OCI-LY1 (cell line): ENCODE data around the gene GAS6.

Experiments
- H2AFZ ChIP-seq: fragments of 200-600 bp; sonication (generic), shearing (Covaris generic); 2 replicates; pipeline ENCODE4 v1.6.0; 2014; ENCODE audit warnings: antibody characterized with exemption, mild to moderate bottlenecking, low read length
- H3F3A ChIP-seq: fragments of 200-600 bp; sonication (generic), shearing (Covaris generic); 2 replicates; pipeline ENCODE4 v1.6.0; 2014; ENCODE audit warnings: mild to moderate bottlenecking, antibody characterized with exemption, low read length, moderate library complexity; ENCODE audit not compliant: insufficient read depth
- H3K27ac ChIP-seq: fragments of 200-600 bp; sonication (generic); 2 replicates; pipeline ENCODE4 v1.5.1; 2014; ENCODE audit warnings: low read length, mixed run types, mild to moderate bottlenecking, low read depth; ENCODE audit not compliant: poor library complexity, severe bottlenecking
- H3K27me3 ChIP-seq: fragments of 200-600 bp; sonication (generic); 2 replicates; pipeline ENCODE4 v1.6.0; 2014; ENCODE audit warnings: antibody characterized with exemption, mild to moderate bottlenecking, low read length, moderate library complexity; ENCODE audit not compliant: insufficient read depth
- H3K36me3 ChIP-seq: fragments of 200-600 bp; sonication (generic); 2 replicates; pipeline ENCODE4 v1.6.1; 2014; ENCODE audit warnings: mild to moderate bottlenecking, antibody characterized with exemption, low read length, moderate library complexity, mixed read lengths; ENCODE audit not compliant: insufficient read depth
- H3K4me1 ChIP-seq: fragments of 200-600 bp; sonication (generic); 2 replicates; pipeline ENCODE4 v1.5.1; 2014; ENCODE audit warnings: mild to moderate bottlenecking, low read length, moderate library complexity; ENCODE audit not compliant: insufficient read depth, severe bottlenecking
- H3K4me2 ChIP-seq: fragments of 200-600 bp; sonication (generic), shearing (Covaris generic); 2 replicates; pipeline ENCODE4 v1.6.1; 2014; ENCODE audit warnings: low read length
- H3K4me3 ChIP-seq: fragments of 200-600 bp; sonication (generic); 2 replicates; pipeline ENCODE4 v1.5.1; 2014; ENCODE audit warnings: low read length, low read depth, mild to moderate bottlenecking, mixed read lengths; ENCODE audit not compliant: poor library complexity, severe bottlenecking
- H3K79me2 ChIP-seq: fragments of 200-600 bp; shearing (Covaris generic); 2 replicates; pipeline ENCODE4 v1.6.1; 2016; ENCODE audit warnings: mixed run types, low read length, mixed read lengths; ENCODE audit not compliant: insufficient read depth
- H3K9ac ChIP-seq: fragments of 200-600 bp; sonication (generic), shearing (Covaris generic); 2 replicates; pipeline ENCODE4 v1.6.1; 2014; ENCODE audit warnings: mild to moderate bottlenecking, low read length, mixed read lengths
- H3K9me2 ChIP-seq: fragments of 200-600 bp; sonication (generic), shearing (Covaris generic); 2 replicates; pipeline ENCODE4 v1.6.1; 2014; ENCODE audit warnings: low read depth, mild to moderate bottlenecking, low read length, mixed read lengths
- H3K9me3 ChIP-seq: fragments of 200-600 bp; shearing (Covaris generic); 2 replicates; pipeline ENCODE4 v1.6.1; 2014; ENCODE audit warnings: low read length, mixed read lengths
- H4K20me1 ChIP-seq: fragments of 200-600 bp; sonication (generic), shearing (Covaris generic); 2 replicates; pipeline ENCODE4 v1.6.0; 2016; ENCODE audit warnings: mild to moderate bottlenecking, low read length; ENCODE audit not compliant: insufficient read depth
- EZH2 ChIP-seq: fragments of 200-600 bp; sonication (generic), shearing (Covaris generic); IDR thresholded peaks from 2 replicates; pipeline ENCODE4 v1.8.0; 2017; ENCODE audit warnings: borderline replicate concordance, mixed run types, mild to moderate bottlenecking, antibody characterized with exemption, low read length, moderate library complexity, mixed read lengths
- TF ChIP-seq, protein P1 (sequence below): fragments of 200-600 bp; sonication (generic), shearing (Covaris generic); IDR thresholded peaks from 2 replicates; pipeline ENCODE4 v1.5.1; 2017; ENCODE audit warnings: mild to moderate bottlenecking, antibody characterized with exemption, low read length, moderate library complexity, mixed read lengths

Gene GAS6

DNA sequence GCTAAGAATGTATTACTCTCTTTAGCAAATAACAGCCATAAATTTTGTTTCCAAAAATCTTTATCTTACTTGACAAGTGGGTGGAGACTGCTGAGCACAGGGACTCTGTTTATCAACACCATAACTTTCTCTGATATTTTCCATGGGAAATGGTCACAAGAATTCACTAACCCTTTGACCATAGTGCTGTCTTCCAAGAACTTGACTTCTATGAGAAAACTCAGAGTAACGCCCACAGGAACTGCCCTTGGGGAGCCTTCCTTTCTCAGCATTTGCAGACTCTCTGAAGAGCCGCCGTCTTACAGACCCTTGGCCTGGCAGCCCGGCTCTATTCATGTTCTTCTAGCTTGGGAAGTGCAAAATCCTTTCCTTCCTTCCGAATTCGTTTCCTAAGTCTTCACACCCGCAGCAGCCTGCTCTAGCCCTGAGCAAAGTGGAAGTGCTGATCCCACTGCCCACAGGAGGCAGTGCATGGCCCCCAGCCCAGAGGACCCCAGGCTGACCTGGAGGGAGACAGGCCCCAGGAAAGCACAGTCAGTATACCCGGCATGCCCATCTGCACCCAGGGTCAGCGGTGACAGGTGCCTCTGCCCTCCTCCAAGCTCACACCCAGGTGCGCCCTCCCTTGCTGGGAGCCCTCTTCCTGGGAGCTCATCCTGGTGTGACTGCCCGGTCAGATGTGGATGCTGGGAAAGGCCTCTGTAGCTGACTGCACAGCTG is 10.2 kb downstream of the GAS6 start:
- H3K79me2 ChIP-seq = no peaks in the 10 kb centered on the region
- H3K9ac ChIP-seq = no peak overlapping the region
- no peaks in the 10 kb centered on the region for H3K9me2 ChIP-seq
- no peak for TF ChIP-seq EZH2
- TF ChIP-seq, protein P1, sequence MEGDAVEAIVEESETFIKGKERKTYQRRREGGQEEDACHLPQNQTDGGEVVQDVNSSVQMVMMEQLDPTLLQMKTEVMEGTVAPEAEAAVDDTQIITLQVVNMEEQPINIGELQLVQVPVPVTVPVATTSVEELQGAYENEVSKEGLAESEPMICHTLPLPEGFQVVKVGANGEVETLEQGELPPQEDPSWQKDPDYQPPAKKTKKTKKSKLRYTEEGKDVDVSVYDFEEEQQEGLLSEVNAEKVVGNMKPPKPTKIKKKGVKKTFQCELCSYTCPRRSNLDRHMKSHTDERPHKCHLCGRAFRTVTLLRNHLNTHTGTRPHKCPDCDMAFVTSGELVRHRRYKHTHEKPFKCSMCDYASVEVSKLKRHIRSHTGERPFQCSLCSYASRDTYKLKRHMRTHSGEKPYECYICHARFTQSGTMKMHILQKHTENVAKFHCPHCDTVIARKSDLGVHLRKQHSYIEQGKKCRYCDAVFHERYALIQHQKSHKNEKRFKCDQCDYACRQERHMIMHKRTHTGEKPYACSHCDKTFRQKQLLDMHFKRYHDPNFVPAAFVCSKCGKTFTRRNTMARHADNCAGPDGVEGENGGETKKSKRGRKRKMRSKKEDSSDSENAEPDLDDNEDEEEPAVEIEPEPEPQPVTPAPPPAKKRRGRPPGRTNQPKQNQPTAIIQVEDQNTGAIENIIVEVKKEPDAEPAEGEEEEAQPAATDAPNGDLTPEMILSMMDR = no peak
- H3K27me3 ChIP-seq = peaks cover 22% of the 10 kb centered on the region
- H3K36me3 ChIP-seq = no peaks in the 10 kb centered on the region
- no peak overlapping the region for H2AFZ ChIP-seq
- no peaks in the 10 kb centered on the region for H3K4me1 ChIP-seq
- no peaks in the 10 kb centered on the region for H3F3A ChIP-seq
- no peak overlapping the region for H3K4me2 ChIP-seq
- no peaks in the 10 kb centered on the region for H4K20me1 ChIP-seq
- H3K9me3 ChIP-seq = 0 out of 2 replicates have a peak, but pooled peaks cover 2% of the 10 kb centered on the region
- no peak overlapping the region for H3K4me3 ChIP-seq
- H3K27ac ChIP-seq = no peak overlapping the region

DNA sequence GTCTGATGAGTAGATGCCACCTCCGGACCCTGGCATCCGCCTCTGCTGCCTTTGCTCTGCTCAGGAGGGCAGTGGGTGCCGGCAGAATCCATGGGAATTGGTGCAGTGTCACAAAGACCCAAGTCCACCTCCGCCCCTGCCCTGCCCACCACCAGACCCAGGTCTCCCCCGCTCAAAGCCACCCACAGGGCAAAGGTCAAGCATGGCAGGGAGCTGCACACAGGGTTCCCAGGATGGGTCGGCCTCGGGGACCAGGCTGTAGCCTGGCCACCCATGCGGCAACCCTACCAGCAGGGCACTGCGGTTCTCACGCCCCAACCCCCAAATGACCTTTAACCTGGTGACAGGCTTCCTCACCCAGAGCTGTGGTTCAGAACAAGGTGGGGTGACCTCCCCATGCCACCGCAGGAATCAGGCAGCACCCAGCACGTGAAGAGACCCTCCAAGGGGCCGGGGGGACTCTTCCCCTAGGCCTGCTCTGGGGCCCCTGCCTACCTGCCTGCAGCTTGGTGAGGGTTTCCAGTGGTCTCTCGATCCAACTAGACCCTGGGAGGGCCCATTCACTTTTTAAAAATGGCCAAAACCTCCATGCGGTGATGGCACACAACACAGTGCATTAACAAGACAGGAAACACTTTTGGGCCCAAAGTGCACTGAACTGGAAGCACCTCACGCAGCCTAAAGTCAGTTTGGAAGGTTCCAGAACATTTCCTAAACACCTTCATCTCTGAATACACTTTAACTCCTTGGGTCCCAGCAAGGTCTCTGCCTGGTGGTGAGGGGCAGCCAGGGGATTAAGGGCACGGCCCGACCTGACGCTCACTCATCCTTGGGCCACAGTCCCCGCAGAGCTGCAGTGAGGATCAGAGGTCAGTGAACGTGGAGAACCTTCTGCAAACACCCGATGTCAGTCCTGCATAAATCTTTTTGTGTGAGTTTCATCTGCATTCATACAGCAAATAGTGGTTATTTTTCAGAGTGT is 11.0 kb downstream of the GAS6 start:
- no peaks in the 10 kb centered on the region for H4K20me1 ChIP-seq
- no peaks in the 10 kb centered on the region for H3K36me3 ChIP-seq
- no peak overlapping the region for H3K4me2 ChIP-seq
- TF ChIP-seq, protein P1 = no peak
- no peak for TF ChIP-seq EZH2
- H3F3A ChIP-seq = no peaks in the 10 kb centered on the region
- H3K4me1 ChIP-seq = no peaks in the 10 kb centered on the region
- H3K79me2 ChIP-seq = no peaks in the 10 kb centered on the region
- peaks cover 29% of the 10 kb centered on the region for H3K27me3 ChIP-seq
- H3K9me2 ChIP-seq = no peaks in the 10 kb centered on the region
- H3K27ac ChIP-seq = no peak overlapping the region
- no peak overlapping the region for H3K9ac ChIP-seq
- H2AFZ ChIP-seq = no peak overlapping the region
- H3K4me3 ChIP-seq = no peak overlapping the region
- no peaks in the 10 kb centered on the region for H3K9me3 ChIP-seq

DNA sequence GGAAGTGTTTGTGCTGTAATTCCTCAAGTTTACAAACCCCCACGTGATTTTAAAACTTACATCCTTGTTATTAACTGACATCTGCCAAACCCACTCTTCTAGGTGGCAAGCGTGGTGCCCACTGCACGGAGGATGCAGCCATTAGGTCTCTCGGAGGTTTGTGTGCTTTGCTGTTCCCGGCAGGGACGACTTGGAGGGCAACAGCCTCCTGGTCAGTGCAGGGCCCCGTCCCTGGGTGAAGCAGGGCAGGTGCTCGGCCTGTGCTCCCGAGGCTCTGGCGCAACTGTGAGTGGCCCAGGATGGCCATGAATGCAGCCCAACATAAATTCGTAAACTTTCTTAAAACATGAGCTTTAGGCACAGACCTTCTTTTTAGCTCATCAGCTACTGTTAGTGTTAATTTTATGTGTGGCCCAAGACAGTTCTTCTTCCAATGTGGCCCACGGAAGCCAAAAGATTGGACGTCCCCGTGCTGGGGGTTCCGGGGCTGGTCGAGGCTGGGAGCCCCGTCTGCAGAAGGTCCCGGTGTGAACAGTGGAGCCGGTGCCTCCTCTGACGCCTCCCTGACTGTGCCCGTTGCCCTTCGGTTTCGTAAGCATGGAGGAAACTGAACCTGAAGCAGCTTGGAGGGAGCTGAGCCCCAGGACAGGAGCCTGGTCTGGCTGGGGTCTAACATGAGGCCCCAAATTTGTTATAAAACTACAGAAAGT is 11.9 kb downstream of the GAS6 start:
- Histone ChIP-seq H3K9me3 (no peaks in the 10 kb centered on the region), H4K20me1 (no peaks in the 10 kb centered on the region), H3K9me2 (no peaks in the 10 kb centered on the region), H2AFZ (no peak overlapping the region), H3K9ac (no peak overlapping the region), H3K4me2 (no peak overlapping the region), H3K36me3 (no peaks in the 10 kb centered on the region), H3K27ac (no peak overlapping the region), H3F3A (no peaks in the 10 kb centered on the region), H3K79me2 (no peaks in the 10 kb centered on the region), H3K4me3 (no peak overlapping the region), H3K4me1 (no peaks in the 10 kb centered on the region), H3K27me3 (peaks cover 37% of the 10 kb centered on the region)
- TF ChIP-seq, protein P1 = no peak
- TF ChIP-seq EZH2 = no peak
